H9 (cell line): ENCODE measurements around the gene SELL. TPM values are rescaled to one million over a fixed set of nuclear protein-coding genes. Genes with fewer than 3 reads are reported as not detected.

Source experiments
- DNase-seq: peaks from one replicate; pipeline ENCODE4 v3.0.0-alpha.2; 2017
- H2AFZ ChIP-seq: one replicate; pipeline ENCODE4 v1.6.1; 2013; ENCODE audit warnings: mild to moderate bottlenecking, low read length, control low read depth, moderate library complexity
- H2AK5ac ChIP-seq: 2 replicates; pipeline ENCODE4 v1.6.1; 2013; ENCODE audit warnings: low read length, control low read depth, mixed read lengths; ENCODE audit not compliant: insufficient read length
- H2BK120ac ChIP-seq: one replicate; pipeline ENCODE4 v1.6.1; 2013; ENCODE audit warnings: low read depth, mild to moderate bottlenecking, low read length, control low read depth, inconsistent platforms; ENCODE audit not compliant: poor library complexity, severe bottlenecking
- H2BK12ac ChIP-seq: 2 replicates; pipeline ENCODE4 v1.6.1; 2013; ENCODE audit warnings: low read length, control low read depth, mixed read lengths, low read depth; ENCODE audit not compliant: insufficient read length
- H2BK15ac ChIP-seq: 2 replicates; pipeline ENCODE4 v1.6.1; 2013; ENCODE audit warnings: low read depth, low read length, control low read depth
- H2BK20ac ChIP-seq: one replicate; pipeline ENCODE4 v1.6.1; 2013; ENCODE audit warnings: low read depth, mild to moderate bottlenecking, low read length, control low read depth, inconsistent platforms; ENCODE audit not compliant: poor library complexity, severe bottlenecking
- H2BK5ac ChIP-seq: 2 replicates; pipeline ENCODE4 v1.6.1; 2013; ENCODE audit warnings: low read length, control low read depth, mixed read lengths; ENCODE audit not compliant: insufficient read length
- H3K14ac ChIP-seq: 2 replicates; pipeline ENCODE4 v1.6.1; 2013; ENCODE audit warnings: low read length, control low read depth; ENCODE audit not compliant: insufficient read depth
- H3K18ac ChIP-seq: 2 replicates; pipeline ENCODE4 v1.6.1; 2013; ENCODE audit warnings: low read depth, mild to moderate bottlenecking, mixed read lengths, low read length, control low read depth; ENCODE audit not compliant: insufficient read length
- H3K23ac ChIP-seq: 2 replicates; pipeline ENCODE4 v1.6.1; 2013; ENCODE audit warnings: low read length, control low read depth, mixed read lengths, low read depth; ENCODE audit not compliant: insufficient read length
- H3K23me2 ChIP-seq: 2 replicates; pipeline ENCODE4 v1.6.1; 2013; ENCODE audit warnings: low read depth, mild to moderate bottlenecking, mixed read lengths, low read length, control low read depth; ENCODE audit not compliant: insufficient read length, poor library complexity, severe bottlenecking
- H3K27ac ChIP-seq: 2 replicates; pipeline ENCODE4 v1.5.1; 2013; ENCODE audit warnings: low read length, control low read depth, mixed read lengths, low read depth; ENCODE audit not compliant: insufficient read length
- H3K27me3 ChIP-seq: 2 replicates; pipeline ENCODE4 v1.6.1; 2013; ENCODE audit warnings: low read length, control low read depth, inconsistent platforms; ENCODE audit not compliant: insufficient read depth
- H3K4ac ChIP-seq: 2 replicates; pipeline ENCODE4 v1.6.1; 2013; ENCODE audit warnings: low read depth, mild to moderate bottlenecking, control low read depth, inconsistent platforms, low read length, moderate library complexity
- H3K4me1 ChIP-seq: 2 replicates; pipeline ENCODE4 v1.6.1; 2013; ENCODE audit warnings: low read length, control low read depth, inconsistent platforms; ENCODE audit not compliant: insufficient read depth
- H3K4me2 ChIP-seq: 2 replicates; pipeline ENCODE4 v1.6.1; 2013; ENCODE audit warnings: low read length, control low read depth, mixed read lengths; ENCODE audit not compliant: insufficient read length, insufficient read depth
- H3K56ac ChIP-seq: 2 replicates; pipeline ENCODE4 v1.6.1; 2013; ENCODE audit warnings: low read depth, mild to moderate bottlenecking, mixed read lengths, low read length, control low read depth; ENCODE audit not compliant: insufficient read length
- H3K79me1 ChIP-seq: 2 replicates; pipeline ENCODE4 v1.6.1; 2013; ENCODE audit warnings: low read depth, mild to moderate bottlenecking, moderate library complexity, low read length, control low read depth, inconsistent platforms; ENCODE audit not compliant: insufficient read depth, poor library complexity, severe bottlenecking
- H3K79me2 ChIP-seq: 2 replicates; pipeline ENCODE4 v1.6.1; 2013; ENCODE audit warnings: low read length, control low read depth, inconsistent platforms; ENCODE audit not compliant: insufficient read depth
- H3K9ac ChIP-seq: 2 replicates; pipeline ENCODE4 v1.6.1; 2013; ENCODE audit warnings: low read length, control low read depth, mixed read lengths; ENCODE audit not compliant: insufficient read length; ENCODE audit errors: extremely low read depth
- H3K9me3 ChIP-seq: one replicate; pipeline ENCODE4 v1.6.1; 2013; ENCODE audit warnings: low read depth, low read length, inconsistent platforms; ENCODE audit not compliant: control insufficient read depth
- H3T11ph ChIP-seq: one replicate; pipeline ENCODE4 v1.6.1; 2013; ENCODE audit warnings: mild to moderate bottlenecking, low read length, control low read depth, inconsistent platforms
- H4K20me1 ChIP-seq: one replicate; pipeline ENCODE4 v1.6.1; 2013; ENCODE audit not compliant: control insufficient read depth, insufficient read length, insufficient read depth
- H4K5ac ChIP-seq: 2 replicates; pipeline ENCODE4 v1.6.1; 2013; ENCODE audit warnings: low read depth, mild to moderate bottlenecking, mixed read lengths, low read length, control low read depth; ENCODE audit not compliant: insufficient read length
- H4K8ac ChIP-seq: replicated peaks from 2 replicates; pipeline ENCODE4 v1.6.1; 2013; ENCODE audit warnings: low read length, control low read depth, mixed read lengths, low read depth; ENCODE audit not compliant: insufficient read length
- H4K91ac ChIP-seq: 2 replicates; pipeline ENCODE4 v1.6.1; 2013; ENCODE audit warnings: low read depth, mild to moderate bottlenecking, moderate library complexity, mixed read lengths, low read length, control low read depth; ENCODE audit not compliant: insufficient read length
- H3K27ac Mint-ChIP-seq, 3 experiments: 2 replicates in 2 of 3; 3 replicates in 1 of 3; pipeline ENCODE4 v1.8.0; 2020 to 2021; ENCODE audit warnings: mixed read lengths in 3 of 3, mild to moderate bottlenecking in 1 of 3, moderate library complexity in 1 of 3
- H3K27me3 Mint-ChIP-seq: 2 replicates; pipeline ENCODE4 v1.8.0; 2021; ENCODE audit warnings: low read depth, mild to moderate bottlenecking, moderate library complexity, mixed read lengths
- H3K36me3 Mint-ChIP-seq, 3 experiments: 2 replicates in 2 of 3; 3 replicates in 1 of 3; pipeline ENCODE4 v1.8.0; 2020 to 2021; ENCODE audit warnings: low read depth in 3 of 3, mixed read lengths in 3 of 3; ENCODE audit not compliant: insufficient read depth in 1 of 3
- H3K4me1 Mint-ChIP-seq, 2 experiments: 2 replicates each; pipeline ENCODE4 v1.8.0; 2020; ENCODE audit warnings: mixed read lengths in 2 of 2
- H3K4me3 Mint-ChIP-seq, 2 experiments: 2 replicates in 1 of 2; 3 replicates in 1 of 2; pipeline ENCODE4 v1.8.0; 2020 to 2021; ENCODE audit warnings: mild to moderate bottlenecking in 2 of 2, mixed read lengths in 2 of 2, moderate library complexity in 1 of 2
- H3K9me3 Mint-ChIP-seq, 2 experiments: 2 replicates in 1 of 2; 3 replicates in 1 of 2; pipeline ENCODE4 v1.8.0; 2020; ENCODE audit warnings: mild to moderate bottlenecking in 2 of 2, mixed read lengths in 2 of 2, moderate library complexity in 1 of 2
- WGBS: extraction: QIAGEN DNeasy Blood & Tissue Kit; methylation state at CpG from one replicate; pipeline ENCODE4 v1.1.7; 2013; ENCODE audit warnings: missing lambda C conversion rate, low lambda C conversion rate, mixed read lengths; ENCODE audit not compliant: insufficient read length; ENCODE audit errors: extremely low coverage; 5-methylcytosine and 5-hydroxymethylcytosine counted together
- total RNA-seq: library from RNA; stranded (reverse); gene quantifications from 2 replicates; pipeline ENCODE4 v1.2.1, GENCODE V29; 2021
- TF ChIP-seq, protein P1 (sequence below): fragments of 200-600 bp; sonication (generic); conservative IDR thresholded peaks from 3 replicates; pipeline ENCODE4 v1.8.0; 2021; ENCODE audit warnings: antibody characterized with exemption, mild to moderate bottlenecking

Gene SELL
- total RNA-seq, 1 experiment from 2014 or later, result not detected

DNA sequence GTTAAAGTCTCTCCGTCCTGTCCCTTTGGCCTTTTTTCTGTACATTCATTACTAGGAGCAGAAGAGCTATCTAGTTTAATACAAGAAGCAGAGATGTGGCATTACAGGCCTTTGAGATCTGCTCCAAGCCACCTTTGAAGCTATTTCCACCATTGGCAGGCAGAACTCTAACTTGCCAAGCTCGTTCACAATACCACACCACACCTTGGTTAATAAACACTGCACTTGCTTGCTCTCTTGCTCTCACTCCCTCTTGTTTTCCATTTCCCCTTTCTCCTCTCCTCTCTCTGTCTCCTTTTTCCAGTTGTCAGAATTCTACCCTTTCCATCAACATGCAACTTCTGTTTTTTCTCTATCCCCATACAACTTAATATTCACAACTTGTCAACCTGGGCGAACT lies 15.4 kb upstream of the SELL start:
- no peak overlapping the region for H3K4me2 ChIP-seq
- no peak overlapping the region for H3K4ac ChIP-seq
- no CpG with 5 or more reads among the region's 3 CpGs for WGBS
- Mint-ChIP-seq H3K4me3 (no peak overlapping the region), H3K9me3 (no peaks in the 10 kb centered on the region), H3K36me3 (no peaks in the 10 kb centered on the region), H3K27ac (no peak overlapping the region; a peak in 1 of 7 replicates), H3K27me3 (no peaks in the 10 kb centered on the region), H3K4me1 (no peaks in the 10 kb centered on the region)
- TF ChIP-seq, protein P1, sequence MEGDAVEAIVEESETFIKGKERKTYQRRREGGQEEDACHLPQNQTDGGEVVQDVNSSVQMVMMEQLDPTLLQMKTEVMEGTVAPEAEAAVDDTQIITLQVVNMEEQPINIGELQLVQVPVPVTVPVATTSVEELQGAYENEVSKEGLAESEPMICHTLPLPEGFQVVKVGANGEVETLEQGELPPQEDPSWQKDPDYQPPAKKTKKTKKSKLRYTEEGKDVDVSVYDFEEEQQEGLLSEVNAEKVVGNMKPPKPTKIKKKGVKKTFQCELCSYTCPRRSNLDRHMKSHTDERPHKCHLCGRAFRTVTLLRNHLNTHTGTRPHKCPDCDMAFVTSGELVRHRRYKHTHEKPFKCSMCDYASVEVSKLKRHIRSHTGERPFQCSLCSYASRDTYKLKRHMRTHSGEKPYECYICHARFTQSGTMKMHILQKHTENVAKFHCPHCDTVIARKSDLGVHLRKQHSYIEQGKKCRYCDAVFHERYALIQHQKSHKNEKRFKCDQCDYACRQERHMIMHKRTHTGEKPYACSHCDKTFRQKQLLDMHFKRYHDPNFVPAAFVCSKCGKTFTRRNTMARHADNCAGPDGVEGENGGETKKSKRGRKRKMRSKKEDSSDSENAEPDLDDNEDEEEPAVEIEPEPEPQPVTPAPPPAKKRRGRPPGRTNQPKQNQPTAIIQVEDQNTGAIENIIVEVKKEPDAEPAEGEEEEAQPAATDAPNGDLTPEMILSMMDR, result no peak
- no peak overlapping the region for H2BK15ac ChIP-seq
- no peak overlapping the region for H4K8ac ChIP-seq
- no peaks in the 10 kb centered on the region for H4K20me1 ChIP-seq
- H2AFZ ChIP-seq, result no peak overlapping the region
- H3K23me2 ChIP-seq, result no peaks in the 10 kb centered on the region
- H3K27ac ChIP-seq, result no peak overlapping the region
- H2BK12ac ChIP-seq, result no peak overlapping the region
- H3K18ac ChIP-seq, result no peak overlapping the region
- H3T11ph ChIP-seq, result no peak overlapping the region
- no peaks in the 10 kb centered on the region for H3K4me1 ChIP-seq
- H3K79me1 ChIP-seq, result no peaks in the 10 kb centered on the region
- no peak overlapping the region for H3K9ac ChIP-seq
- no peak overlapping the region for H2BK20ac ChIP-seq
- no peaks in the 10 kb centered on the region for H3K9me3 ChIP-seq
- no peak overlapping the region for H2BK5ac ChIP-seq
- no peak overlapping the region for H4K5ac ChIP-seq
- H4K91ac ChIP-seq, result no peak overlapping the region
- no peak overlapping the region for H3K56ac ChIP-seq
- no peak for DNase-seq
- H3K23ac ChIP-seq, result no peak overlapping the region
- no peak overlapping the region for H3K14ac ChIP-seq
- no peaks in the 10 kb centered on the region for H3K79me2 ChIP-seq
- no peak overlapping the region for H2AK5ac ChIP-seq
- H3K27me3 ChIP-seq, result 0 out of 2 replicates have a peak, but pooled peaks cover 2% of the 10 kb centered on the region
- no peak overlapping the region for H2BK120ac ChIP-seq
